Activated CD8-positive, alpha-beta memory T cell treated with anti-CD3 and anti-CD28 coated beads for 36 hours (primary cell): ENCODE measurements around the gene TLE5. TPM values are rescaled to one million over a fixed set of nuclear protein-coding genes. Genes with fewer than 3 reads are reported as not detected.
"Not testable (repeated sequence)": the region's sequence is repeated elsewhere in the genome, so short reads cannot be mapped to it uniquely, and the experiment has no call there.

Experiments
- CTCF ChIA-PET: fragments of 350-600 bp; sonication (Branson Sonifier 250); formaldehyde crosslinking; loops from one replicate; lab custom pipeline; 2021; ENCODE audit warnings: antibody characterized with exemption; lab: Charles Lee
- POLR2A ChIA-PET: fragments of 350-600 bp; sonication (Branson Sonifier 250); formaldehyde crosslinking; loops from one replicate; lab custom pipeline; 2021; ENCODE audit warnings: antibody characterized with exemption; lab: Charles Lee
- total RNA-seq, 2 experiments: library from RNA; stranded (reverse); gene quantifications; one replicate each; pipeline ENCODE4 v1.2.3, GENCODE V29; 2021

The TLE5 gene
- total RNA-seq, 2 experiments from 2014 or later: 278 to 282 TPM

DNA sequence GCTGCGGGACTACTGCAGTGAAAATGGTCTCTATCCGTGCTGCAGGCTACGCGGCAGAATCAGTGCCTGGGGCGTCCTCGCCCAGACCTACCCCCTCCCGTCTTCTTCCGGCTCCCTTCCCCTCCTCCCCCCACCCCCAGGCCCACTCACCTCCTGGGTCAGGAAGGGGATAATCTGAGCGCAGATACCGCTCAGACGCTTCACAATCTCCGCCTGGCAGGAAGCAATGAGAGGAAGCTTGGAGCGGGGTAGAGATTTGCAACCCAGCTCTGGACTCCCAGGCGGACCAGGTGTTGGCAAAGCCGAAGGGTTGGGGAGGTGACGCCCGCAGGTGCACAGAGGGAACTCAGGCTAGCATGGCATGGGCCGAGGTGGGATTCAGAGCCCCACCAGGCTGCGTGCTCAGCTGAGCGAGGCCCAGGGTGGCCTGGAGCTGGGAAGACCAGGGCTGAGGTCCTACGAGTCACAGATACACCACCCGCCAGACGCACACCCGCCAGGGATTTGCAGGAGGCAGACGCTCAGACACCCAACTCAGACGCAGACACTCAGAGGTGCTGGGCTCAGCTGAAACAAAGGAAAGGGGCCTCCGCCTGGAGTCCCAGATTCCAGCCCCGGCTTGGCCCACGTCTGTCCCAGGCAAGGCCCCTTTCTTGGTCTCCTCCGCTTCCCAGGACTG lies 37.3 kb downstream of the TLE5 start:
- CTCF ChIA-PET: interaction anchor here (0.5 to 1.3 kb wide), 5 partner anchors 18 to 134 kb away, joined by 3 to 4 read pairs (median 3); no protein-coding TSS in a partner anchor
- POLR2A ChIA-PET: interaction anchor here (0.5 to 1.6 kb wide), 2 partner anchors 10 to 35 kb away, joined by 3 to 6 read pairs; no protein-coding TSS in a partner anchor

DNA sequence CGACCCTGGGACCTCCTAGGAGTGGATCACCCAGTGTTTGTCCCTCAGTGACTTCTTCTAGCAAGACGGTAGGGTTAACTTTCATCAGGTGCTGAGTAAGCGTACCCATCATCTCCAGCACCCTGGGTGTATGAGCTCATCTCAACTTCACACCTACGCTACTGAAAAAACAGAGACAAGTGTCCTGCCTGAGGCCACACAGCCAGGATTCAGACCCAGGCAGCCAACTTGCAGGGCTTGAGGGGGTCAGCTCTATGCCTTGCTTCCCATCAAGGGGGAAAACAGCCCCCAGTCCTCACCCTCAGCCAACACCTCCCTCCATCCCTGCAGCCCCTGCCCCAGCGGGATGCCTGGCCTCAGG lies 37.8 kb downstream of the TLE5 start:
- ChIA-PET CTCF (interaction anchor here (0.5 to 1.3 kb wide), 5 partner anchors 19 to 135 kb away, joined by 3 to 4 read pairs (median 3); no protein-coding TSS in a partner anchor), POLR2A (interaction anchor here (0.5 to 1.6 kb wide), 2 partner anchors 11 to 36 kb away, joined by 3 to 6 read pairs; no protein-coding TSS in a partner anchor)

DNA sequence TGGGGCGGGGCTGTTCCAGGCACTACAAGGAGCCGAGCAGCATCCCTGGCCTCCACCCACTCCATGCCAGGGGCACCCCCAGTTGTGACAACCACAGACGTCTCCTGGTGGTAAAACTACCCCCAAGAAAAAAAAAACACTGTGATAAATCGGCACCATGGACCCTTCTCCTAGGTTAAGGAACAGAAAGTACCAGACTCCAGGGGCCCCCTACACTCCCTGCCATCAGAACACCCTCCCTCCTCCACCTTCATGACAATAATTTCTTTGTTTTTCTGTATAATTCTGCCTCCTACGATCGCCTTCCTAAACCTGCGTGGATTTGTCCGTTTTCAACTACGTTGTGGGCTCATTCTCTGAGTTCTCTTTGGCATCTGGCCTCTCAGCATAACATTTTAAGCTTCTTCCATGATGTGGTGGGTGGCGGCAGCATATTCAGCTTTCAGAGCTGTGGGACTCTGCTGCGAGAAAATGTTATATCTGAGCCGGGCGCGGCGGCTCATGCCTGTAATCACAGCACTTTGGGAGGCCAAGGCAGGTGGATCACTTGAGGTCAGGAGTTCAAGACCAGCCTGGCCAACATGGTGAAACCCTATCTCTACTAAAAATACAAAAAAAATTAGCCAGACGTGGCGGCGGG lies 41.9 kb downstream of the TLE5 start:
- ChIA-PET POLR2A (no interaction called here), CTCF (no interaction called here)

DNA sequence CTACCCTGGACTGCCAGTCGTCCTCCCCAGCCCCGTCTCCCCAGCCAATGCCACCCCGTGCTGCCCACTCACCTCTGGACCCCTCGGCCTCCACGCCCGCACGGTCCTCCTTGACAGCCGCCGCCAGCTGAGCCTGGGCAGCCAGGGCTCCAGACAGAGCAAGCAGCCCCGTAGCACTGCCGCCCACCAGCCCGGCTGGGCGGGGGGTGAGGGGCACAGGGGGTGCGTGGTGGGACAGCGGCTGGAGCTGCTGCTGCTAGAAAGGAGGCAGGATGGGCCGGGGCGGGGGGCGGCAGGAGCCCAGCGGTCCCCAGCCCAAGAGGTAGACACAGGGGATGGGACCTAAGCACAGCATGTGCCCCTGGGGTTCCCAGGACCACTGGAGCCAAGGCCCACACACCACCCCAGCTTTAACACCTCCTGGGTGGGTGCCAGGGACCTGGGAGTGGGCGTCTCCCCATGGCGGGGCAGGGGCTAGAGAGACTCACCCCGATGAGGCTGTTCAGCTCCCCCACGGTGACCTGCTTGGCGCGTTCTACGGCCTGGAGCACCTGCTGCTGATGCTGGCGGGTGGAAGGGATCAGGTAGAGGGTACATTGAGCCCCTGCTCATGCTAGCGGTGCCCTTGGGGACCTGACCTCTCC lies 43.0 kb downstream of the TLE5 start:
- POLR2A ChIA-PET: no interaction called here

DNA sequence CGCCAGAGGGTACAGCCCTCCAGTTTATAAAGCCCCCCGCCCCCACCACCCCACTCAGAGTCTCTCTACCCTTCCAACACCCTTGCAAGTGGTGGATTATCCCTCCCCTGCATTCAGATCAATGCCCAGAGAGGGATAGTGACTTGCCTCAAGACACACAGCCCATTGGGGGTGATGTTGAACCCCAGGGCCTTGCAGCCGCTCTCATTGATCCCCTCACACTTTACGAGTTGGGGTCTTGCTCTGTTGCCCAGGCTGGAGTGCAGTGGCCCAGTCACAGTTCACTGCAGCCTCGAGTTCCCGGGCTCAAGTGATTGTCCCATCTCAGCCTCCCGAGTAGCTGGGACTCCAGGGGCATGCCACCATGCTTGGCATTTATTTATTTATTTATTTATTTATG lies 44.4 kb downstream of the TLE5 start:
- CTCF ChIA-PET: no interaction called here

More for the DNA sequence above, 43.0 kb downstream of the TLE5 start:
- CTCF ChIA-PET: no interaction called here

DNA sequence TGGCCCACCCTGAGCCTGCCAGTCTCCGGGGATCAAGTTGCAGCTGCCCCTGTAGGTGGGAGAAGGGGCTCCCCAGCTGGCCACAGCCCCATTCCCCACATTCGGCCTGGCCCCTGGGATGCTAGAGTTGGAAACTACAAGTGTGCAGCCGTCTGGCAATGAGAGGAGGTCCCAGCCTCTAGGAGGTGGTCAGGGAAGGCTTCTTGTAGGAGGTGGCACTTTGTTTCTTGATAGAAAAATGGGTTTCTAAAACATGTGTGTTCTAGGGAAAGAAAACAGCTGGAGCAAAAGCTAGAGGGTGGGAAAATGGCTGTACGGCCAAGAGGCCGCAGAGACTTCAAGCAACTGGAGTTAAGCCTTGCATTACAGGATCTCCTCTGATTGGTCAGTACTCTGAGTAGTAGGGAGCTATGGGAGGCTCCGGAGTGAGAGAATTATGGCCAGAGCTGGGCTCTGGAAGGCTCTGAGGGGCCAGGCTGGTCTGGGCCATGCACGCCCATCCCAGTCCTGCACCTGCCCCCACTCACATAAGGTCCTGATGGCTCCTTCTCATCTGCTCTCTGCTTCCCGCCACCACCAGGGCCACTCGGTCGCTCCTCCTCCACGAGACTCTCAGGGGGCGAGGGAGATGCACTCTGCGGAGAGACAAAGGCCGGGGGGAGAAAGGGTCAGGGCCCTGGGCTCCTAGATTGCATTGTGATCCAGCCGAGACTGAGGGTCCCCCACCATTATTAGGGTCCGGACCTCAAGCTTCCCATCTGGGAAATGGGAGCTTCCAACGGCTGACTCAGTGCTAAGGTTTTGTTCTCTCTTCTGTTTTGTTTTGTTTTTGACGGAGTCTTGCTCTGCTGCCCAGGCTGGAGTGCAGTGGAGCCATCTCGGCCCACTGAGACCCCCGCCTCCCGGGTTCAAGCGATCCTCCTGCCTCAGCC lies 46.9 kb downstream of the TLE5 start:
- ChIA-PET CTCF (no interaction called here), POLR2A (interaction anchor here (0.6 kb wide), 2 partner anchors 25 to 153 kb away, joined by 4 read pairs; no protein-coding TSS in a partner anchor)

More for the DNA sequence above, 44.4 kb downstream of the TLE5 start:
- POLR2A ChIA-PET: no interaction called here

DNA sequence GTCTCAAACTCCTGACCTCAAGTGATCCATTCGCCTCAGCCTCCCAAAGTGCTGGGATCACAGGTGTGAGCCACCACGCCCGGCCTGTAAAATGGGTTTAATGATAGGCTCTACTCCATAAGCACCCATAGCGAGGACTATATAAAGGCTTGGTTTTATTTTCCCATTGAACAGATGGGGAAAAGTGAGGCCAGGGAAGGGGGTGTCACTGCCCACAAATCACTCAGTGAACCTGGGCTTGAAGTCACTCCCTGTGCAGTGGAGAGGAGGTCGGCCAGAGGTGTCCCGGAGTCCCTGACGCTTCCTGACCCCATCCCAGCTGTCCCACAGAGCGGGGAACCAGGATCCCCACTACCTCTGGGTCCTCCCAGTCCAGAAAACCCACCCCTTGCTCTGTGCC lies 48.2 kb downstream of the TLE5 start:
- ChIA-PET POLR2A (no interaction called here), CTCF (no interaction called here)

DNA sequence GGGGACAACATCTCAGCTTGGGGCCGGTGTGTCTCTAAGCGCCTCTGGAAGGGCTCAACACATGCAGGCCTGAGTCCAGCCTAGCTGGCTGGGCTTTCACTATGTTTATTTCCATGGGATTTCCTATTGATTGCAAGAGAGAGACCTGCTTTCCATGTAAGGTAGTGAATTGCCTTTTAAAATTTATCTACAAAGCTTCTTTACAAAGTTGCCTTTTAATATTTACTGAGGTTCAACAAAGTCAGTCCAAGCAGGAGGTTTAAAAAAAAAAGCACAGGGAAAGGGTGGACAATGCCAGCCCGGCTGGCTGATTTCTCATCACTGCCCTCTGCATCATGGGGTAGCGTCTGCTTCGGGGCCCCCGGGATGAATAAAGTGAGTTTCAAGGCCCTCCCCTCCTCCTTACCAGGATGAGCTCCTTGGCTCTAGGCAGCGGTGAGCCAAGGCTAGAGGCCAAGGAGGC lies 49.0 kb downstream of the TLE5 start:
- ChIA-PET CTCF (no interaction called here), POLR2A (no interaction called here)

DNA sequence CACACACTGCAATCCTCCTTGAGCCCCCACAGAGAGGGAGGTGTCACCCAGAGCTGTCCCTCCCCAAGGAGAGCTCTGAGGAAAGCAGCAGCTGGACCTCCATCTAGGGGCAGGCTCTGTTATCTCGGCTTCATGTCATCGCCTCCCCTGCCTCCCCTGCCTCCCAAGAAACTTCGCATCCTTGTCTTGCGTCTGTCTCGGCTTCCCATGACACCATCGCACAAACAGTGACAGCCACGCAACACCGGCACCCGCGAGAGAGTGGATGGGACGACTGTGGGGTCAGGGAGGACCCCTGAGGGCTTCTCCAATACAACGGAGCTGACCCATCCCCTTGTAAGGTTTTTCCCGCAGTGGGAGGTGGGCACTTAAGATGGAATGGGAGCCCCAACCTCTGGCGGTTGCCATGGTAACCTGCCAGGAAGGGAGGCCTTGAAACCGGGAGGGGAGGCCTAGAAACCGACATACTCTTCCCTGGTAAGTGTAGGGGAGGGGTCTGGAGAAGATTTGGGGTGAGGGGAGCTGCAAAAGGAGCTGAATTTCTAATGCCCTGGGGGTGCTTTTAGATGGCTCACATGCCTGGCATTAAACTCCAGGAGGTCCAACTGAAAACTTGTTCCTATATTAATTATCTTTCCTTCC lies 49.6 kb downstream of the TLE5 start:
- ChIA-PET POLR2A (no interaction called here), CTCF (no interaction called here)

DNA sequence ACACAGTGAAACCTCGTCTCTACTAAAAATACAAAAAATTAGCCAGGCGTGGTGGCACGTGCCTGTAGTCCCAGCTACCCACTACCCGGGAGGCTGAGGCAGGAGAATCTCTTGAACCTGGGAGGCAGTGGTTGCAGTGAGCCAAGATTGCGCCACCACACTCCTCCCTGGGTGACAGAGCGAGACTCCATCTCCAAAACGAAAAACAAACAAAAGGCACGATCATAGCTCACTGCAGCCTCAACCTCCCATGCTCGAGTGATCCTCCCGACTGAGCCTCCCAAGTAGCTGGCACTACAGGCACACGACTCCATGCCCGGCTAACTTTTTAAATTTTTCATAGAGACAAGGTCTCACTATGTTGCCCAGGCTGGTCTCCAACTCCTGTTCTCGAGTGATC lies 50.2 kb downstream of the TLE5 start:
- CTCF ChIA-PET: not testable (repeated sequence)

DNA sequence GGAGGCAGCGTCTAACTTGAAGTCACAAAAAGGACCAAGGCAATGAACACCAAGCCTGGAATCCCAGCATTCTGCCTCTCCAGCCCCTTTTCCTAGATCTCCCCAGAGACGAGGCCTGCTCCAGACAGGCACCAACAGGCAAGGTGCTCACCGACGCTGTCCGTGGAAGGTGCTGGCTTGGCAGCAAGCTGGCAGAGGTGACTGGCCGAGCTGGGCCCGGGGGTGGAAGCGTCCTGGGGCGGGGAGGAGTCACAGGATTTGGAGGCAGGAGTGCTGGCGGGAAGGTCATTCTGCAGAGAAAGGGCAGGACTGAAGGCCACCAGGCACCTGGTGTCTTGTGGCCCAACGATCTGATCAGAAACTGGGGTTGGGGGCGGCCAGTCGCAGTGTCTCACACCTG lies 51.4 kb downstream of the TLE5 start:
- ChIA-PET POLR2A (interaction anchor here (0.6 kb wide), 1 partner anchor 176 kb away, joined by 4 read pairs; no protein-coding TSS in a partner anchor), CTCF (interaction anchor here (0.7 kb wide), 1 partner anchor 23 kb away, joined by 3 read pairs; no protein-coding TSS in a partner anchor)

More for the DNA sequence above, 50.2 kb downstream of the TLE5 start:
- POLR2A ChIA-PET: not testable (repeated sequence)

DNA sequence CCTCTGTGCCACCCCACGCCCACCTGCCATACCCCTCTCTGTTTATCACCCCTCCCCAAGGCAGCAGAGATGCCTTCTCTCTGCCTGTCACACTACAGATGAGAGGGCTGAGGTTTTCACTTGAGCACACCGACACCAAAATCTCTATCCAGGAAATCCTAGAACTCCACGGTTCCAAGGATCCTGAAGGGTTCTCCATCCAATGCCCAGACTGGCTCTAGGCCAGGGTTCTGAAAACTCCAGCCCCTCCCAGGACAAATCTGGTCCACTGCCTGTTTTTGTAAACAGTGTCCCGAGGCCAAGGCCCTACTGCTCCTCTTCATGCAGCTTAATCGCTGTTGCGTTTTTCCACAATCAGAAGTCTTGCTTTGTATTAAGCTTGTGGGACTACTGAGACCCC lies 53.3 kb downstream of the TLE5 start:
- CTCF ChIA-PET: no interaction called here

DNA sequence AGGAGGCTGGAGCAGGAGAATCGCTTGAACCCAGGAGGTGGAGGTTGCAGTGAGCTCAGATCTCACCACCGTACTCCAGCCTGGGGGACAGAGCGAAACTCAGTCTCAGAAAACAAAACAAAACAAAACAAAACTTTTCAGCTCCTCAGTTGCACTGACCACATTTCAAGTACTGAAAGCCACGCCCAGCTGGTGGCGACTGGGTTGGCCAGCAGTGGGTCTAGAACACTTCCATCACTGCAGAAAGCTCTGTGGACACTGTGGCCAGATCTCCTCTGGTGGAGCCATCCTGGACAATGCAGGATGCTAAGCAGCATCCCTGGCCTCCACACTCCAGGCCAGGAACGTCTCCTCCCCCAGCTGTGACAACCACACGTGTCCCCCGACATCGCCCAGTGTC lies 54.3 kb downstream of the TLE5 start:
- POLR2A ChIA-PET: no interaction called here
- CTCF ChIA-PET: no interaction called here

More for the DNA sequence above, 53.3 kb downstream of the TLE5 start:
- POLR2A ChIA-PET: no interaction called here

DNA sequence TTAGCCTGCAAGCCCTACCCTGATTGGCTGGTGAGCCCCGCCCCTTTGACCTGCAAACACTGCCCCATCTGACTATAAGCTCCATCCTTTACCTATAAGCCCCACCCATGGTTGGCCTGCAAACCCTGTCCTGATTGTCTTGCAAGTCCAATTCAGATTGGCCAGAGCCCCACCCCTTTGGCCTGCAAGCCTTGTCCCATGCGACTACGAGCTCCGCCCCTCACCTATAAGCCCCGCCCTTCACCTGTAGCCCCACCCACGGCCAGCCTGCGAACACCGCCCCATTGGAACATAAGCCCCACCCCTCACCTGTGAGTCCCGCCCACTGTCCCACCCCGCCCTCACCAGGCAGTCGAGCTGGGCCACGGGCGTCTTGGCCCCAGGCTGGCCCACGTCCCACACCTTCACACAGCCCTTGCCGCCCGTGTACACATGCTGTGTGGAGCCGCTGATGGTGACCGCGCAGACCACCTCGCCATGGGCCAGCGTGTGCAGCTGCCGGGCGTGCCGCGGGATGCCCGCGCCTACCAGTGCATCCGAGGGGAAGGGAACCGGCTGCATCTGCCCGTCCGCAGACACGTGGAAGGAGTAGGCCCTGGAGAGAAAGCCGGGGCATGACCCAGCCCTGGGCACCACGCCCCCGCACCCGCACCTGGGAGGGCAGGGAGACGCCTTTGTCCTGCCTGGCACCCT lies 56.1 kb downstream of the TLE5 start:
- ChIA-PET CTCF (interaction anchor here (0.6 to 2.5 kb wide), 2 partner anchors 17 to 98 kb away, joined by 3 to 8 read pairs; no protein-coding TSS in a partner anchor), POLR2A (no interaction called here)

DNA sequence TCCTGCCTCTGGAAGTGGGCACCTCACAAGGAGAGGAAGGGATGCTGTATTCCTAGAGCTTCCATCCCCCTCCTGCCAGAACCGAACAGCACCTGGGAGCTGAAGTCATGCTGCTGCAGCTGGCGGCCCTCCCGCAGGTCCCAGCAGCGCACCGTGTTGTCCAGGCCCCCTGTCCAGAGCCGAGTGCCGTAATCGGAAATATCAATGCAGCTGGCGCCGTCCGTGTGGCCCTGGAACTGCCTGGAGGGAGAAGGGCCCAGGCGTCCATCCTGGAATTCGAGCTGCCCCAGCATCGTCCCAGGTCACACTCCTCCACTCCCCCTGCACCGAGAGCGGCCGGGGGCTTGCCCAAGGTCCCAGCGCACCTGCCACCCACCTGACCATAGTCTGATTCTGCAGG lies 57.0 kb downstream of the TLE5 start:
- ChIA-PET CTCF (interaction anchor here (0.6 to 2.5 kb wide), 2 partner anchors 18 to 98 kb away, joined by 3 to 8 read pairs; no protein-coding TSS in a partner anchor), POLR2A (no interaction called here)

DNA sequence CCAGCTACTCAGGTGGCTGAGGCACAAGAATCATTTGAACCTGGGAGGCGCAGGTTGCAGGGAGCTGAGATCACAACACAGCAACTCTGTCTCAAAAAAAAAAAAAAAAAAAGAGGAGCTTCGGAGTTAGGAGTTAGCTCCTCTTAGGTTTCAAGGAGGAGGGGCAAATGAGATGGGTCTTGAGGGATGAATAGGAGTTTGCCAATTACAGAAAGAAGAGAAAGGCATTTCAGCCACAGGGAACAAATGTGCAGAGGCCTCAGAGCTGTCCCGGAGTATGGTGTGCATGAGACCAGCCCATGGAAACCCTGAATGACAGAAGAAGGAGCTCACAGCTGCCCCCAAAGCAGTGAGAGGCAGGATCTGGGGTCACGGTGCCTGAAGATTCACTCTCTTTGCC lies 57.8 kb downstream of the TLE5 start:
- ChIA-PET CTCF (interaction anchor here (1.1 to 2.5 kb wide), 2 partner anchors 38 to 99 kb away, joined by 5 to 8 read pairs; no protein-coding TSS in a partner anchor), POLR2A (interaction anchor here (0.6 kb wide), 1 partner anchor 195 kb away, joined by 5 read pairs; no protein-coding TSS in a partner anchor)

DNA sequence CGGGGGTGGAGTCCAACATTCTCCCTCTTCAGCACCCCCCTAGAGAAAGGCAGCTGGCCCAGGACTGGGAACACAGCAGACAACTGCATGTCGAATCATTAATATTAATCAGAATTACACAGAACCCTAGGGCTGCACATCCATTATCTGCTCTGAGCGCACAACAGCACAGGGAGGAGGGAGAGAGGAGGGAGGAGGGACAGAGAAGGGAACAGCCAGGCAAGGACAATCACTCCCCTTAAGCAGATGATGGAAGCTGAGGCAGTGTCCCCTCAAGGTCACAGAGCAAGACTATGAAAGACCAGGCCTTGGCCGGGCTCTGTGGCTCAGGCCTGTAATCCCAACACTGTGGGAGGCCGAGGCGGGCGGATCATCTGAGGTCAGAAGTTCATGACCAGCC lies 59.2 kb downstream of the TLE5 start:
- ChIA-PET CTCF (interaction anchor here (0.6 to 0.9 kb wide), 3 partner anchors 29 to 123 kb away, joined by 3 to 4 read pairs (median 3); no protein-coding TSS in a partner anchor), POLR2A (no interaction called here)
